Inflammatory macrophage (primary cell): ENCODE results near the gene GRK3.

Source experiments
- DNase-seq, 2 donors: peaks; one replicate each; pipeline ENCODE4 v3.0.0-alpha.2; 2020 to 2022

The GRK3 gene

DNA sequence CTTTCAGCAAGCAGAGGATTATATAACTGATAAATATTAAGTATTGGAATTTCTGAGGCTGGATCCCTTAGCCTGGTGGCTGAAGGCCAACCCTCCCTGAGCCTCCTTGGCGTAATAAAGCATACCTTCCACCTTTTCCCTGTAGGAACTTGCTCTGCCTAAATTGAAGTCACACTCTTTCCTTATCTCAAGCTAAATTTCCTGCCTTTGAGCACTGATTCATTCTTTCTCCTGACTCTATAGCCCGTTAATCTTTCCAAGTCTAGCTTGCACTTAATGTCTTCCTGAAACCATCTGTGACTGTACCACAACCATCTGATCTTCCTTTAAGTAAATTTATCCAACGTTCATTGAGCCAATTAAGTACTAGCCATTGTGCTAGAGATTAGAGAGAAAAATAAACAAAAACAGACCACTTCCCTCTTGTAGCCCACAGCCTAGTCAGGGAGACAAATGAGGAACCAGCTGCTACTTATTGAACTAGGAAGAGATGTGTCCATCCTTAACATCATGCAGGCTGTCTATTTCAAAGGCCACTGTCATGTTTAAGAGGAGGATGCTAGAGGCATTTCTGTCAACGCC, 62.9 kb downstream of the GRK3 start:
- peak; percentile 65 to 71 for DNase-seq

- DNase-seq: no peak
Measured at GRCh38 chr22:25628494-25628893, 64.0 kb downstream of the GRK3 start.

DNA sequence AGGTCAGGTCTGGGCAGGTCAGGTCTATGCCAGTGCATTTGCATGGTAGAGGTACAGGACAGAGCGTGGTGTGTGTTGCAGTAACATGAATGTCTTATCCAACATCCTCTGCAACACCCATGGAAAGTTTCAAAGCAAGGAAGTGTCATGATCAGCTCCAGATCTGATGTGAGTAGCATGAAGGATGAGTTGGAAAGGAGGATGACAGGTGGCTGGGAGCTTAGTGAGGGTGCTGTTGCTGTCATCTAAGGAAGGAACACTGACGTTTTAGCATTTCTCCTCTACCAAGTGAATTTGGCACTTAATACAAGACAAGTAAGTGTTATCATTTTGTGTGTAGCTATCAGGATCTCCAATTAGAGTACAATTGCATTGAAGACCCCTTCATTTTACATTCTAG, 65.1 kb downstream of the GRK3 start:
- DNase-seq: no peak

- DNase-seq: no peak
Measured at GRCh38 chr22:25630447-25630846, 66.0 kb downstream of the GRK3 start.

- DNase-seq: no peak
Measured at GRCh38 chr22:25636323-25636722, 71.8 kb downstream of the GRK3 start.

- DNase-seq: no peak
Measured at GRCh38 chr22:25637032-25637431, 72.6 kb downstream of the GRK3 start.

GRCh38 chr22:25637672-25638071, 73.2 kb downstream of the GRK3 start:
- DNase-seq: no peak

DNA sequence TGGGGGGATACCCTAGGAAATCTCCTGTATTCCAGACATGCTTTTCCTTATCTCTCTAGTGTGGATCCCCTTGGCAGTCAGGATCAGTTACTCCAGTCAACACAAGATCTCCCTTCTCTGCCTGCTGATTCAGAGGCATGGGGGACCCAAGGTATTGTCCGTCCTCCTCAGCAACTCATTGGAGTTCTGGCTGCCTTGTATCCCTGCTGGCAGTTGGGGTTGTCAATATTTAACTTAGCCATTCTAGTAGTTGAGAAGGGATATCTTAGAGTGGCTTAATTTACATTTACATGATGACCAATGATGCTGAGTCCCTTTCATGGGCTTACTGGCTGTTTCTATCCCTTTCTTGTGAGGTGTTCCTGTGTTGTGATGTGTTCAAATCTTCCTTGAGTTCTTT, 74.2 kb downstream of the GRK3 start:
- no peak for DNase-seq

DNA sequence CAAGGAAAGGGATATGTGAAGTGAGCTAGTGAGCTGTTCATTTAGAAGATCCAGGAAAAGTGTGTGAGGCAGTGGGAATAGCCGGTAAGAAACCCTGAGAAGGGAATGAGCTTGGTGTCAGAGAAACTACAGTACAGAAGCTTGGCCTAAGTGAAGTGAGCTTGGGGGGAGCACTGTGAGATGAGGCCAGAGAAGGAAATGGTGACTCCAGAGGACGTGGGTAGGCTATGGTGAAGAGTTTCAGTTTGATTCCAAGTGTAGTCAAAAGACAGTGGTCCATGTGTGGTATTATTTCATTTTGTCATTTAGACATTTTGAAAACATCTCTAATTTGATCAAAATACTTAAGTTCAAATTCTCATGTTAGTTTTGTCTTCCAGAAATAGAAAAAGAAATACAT, 77.2 kb downstream of the GRK3 start:
- no peak for DNase-seq

GRCh38 chr22:25643232-25644000, 78.9 kb downstream of the GRK3 start:
- no peak for DNase-seq

DNA sequence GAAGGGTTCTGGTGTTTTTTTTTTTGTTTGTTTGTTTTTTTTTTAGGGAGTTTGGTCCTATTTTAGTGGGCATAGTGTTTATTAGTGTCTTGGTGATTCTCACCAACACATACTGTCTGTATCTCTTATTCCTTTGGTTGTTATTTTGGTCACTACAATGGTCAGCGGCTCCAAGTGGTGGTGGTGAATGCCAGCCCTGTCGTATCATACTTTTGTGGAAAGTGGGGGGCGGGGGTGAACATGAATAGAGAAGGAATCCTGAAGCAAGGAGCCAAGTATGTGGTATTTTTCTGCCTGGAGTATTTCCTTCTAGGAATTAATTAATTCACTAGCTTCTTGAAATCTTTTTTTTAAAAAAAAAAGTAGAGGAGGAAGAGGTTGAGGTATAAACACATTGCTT, 79.6 kb downstream of the GRK3 start:
- DNase-seq: no peak

DNA sequence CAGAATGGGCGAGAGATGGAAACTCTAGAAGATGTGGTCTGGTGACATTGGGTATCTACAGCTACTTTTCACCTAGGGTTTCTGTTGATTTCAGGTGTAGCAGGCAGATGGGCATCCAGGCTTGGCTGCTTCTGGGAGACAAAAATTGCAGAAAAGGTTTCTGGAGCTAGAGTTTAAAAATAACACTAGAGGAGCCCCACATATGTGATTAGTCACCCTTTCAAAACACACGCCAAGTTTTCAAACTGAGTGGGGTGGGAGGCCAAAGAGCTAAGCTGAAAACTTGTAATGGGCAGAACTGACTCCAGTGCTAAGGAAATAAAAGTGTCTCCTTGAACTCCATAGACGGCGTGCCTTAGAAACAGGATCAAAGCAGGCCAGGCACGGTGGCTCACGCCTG, 80.8 kb downstream of the GRK3 start:
- DNase-seq: no peak

GRCh38 chr22:25645964-25646363, 81.5 kb downstream of the GRK3 start:
- DNase-seq: no peak

DNA sequence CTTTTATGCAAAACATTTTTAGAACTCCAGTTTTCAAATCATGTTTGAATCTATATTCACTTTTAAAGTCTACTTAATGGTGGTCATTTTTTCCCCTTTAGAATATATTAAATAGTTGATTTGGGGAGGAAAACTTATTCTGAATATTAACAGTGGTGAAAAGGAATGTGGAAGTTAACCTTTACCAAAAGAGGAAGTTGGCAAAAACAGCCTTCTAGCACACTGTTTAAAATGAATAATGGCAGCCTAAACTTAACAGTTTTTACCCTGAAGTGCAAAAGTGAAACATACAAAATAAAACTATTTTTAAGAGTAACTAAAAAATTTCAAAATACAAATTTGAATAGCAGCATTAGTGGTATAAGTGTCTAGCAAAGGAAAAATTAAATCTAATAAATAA, 86.4 kb downstream of the GRK3 start:
- peak; percentile 53 to 72 for DNase-seq

GRCh38 chr22:25651332-25652085, 87.0 kb downstream of the GRK3 start:
- peak; percentile 17 to 44 for DNase-seq

DNA sequence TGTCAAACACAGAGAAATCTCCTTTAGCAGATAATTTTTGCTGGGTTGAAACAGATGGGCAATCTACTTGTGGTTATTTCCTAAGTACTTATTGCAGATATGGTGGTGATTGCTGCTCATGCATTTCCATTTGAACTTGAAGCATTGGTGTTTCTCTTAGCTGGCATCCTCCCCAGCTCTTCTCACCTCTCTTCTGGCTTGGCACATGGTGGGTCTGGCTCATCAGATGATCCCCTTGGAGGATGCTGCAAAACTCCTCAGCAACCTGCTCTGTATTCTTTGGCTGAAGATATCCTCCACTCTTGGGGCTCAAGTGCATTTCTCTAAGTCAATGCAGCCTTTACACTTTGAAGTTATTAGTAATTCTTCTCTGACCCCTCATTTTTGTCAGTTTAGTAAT, 90.2 kb downstream of the GRK3 start:
- no peak for DNase-seq

GRCh38 chr22:25655371-25655935, 91.0 kb downstream of the GRK3 start:
- no peak for DNase-seq

DNA sequence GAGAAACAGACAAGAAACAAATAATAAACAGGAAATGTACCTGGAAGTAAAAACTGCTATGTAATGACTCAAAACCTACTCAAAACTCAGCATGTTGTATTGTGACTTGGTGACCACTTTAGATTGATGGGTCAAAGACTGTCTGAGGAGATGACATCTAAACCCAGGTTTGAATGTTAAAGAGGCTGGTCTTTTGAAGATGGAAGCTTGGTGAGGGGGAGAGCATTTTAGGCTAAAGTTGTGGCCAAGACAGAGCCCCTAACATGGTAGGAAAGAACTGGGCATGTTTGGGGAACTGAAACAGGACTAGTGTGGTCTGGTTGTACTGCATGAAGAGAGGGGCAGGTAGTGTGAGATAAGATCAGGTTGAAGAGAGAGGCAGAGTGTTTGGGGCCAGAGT, 92.2 kb downstream of the GRK3 start:
- no peak for DNase-seq

DNA sequence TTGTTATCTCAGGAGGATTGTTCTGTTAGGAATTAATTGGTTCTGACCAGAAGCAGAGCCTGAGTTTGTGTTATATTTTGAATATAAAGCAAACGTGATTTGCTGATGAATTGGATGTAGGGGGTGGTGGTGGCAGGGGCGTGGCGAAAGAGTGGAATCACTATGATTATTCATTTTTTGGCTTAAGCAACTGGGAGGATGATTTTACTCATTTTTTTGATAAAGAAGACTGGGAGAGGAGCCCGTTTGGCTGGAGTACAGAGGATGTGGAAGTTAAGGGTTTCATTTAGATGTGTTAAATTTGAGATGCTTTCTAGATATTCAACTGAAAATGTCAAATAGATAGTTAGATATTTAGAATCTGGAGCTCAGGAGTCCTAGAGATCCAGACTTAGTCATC, 94.2 kb downstream of the GRK3 start:
- no peak for DNase-seq

DNA sequence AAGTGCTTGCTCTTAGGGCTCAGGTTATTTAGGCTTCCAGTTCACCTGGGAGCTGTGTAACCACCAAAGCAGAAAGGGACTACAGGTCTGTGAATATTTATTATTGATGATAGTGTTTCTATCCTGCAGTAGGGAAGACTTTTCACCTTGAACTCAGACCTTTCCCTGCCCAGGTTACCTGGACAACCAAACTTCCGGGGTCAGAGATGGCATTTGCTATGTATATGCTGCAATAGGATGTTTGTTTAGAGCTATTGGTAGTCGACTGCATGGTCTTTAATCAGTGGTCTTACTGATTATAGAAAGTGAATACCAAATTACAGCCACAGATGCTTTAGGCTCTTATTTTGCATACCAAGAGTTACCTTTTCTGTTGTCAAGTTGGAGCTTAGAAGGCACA, 94.9 kb downstream of the GRK3 start:
- DNase-seq: no peak

DNA sequence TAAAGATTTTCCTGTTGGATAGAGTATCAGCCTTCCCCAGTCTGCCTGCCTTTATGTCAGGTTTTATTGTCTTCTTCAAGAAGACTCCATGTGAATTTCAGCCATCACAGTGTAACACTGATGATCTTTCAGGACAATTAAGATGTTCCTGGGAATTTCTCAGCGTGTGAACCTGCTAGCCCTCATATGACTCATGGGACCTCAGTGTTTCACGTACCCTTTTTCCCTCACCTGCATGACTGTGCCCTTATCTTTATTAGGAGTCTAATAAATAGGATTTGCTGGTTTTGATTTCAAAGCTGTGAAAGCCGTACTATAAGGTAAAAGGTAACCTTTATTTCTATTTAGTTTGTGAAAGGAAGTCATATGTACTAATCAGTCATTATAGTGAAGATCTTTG, 95.9 kb downstream of the GRK3 start:
- no peak for DNase-seq

DNA sequence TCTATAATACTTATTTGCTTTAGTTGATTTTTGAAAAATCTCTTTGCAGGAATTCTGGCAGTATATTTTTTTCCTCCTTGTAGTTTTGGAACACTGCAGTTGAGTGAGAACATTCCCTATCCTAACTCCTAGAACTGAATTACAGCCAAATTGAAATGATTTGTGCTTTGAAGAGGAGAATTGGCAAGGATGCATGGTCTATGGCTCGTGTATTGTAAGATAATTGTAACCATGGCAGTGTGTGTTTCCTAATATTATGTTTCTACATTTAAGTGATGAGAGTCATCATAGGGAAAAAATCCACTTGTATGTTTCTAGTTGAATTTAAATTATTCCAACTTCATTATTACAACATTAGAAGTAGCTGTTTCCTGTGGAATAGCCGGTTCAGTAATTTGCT, 96.6 kb downstream of the GRK3 start:
- DNase-seq: no peak

DNA sequence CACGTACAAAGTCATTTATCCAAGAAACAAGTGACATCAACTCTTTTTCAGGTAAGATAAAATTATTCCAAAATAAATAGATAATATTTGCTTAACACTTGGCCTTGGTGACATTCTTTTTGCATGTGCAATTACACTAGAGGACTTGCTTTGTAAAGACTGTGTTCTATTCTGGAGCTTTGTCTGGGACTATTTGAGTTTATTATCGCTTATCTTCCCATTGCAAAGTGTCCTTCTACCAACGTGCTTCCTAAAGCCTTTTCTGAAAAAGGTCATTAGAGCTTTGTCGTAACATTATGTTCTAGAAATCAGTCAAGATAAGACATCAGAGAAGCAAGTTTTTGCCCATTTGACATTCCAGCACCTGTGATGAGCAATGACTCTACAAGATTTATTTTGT, 99.2 kb downstream of the GRK3 start:
- DNase-seq: no peak

DNA sequence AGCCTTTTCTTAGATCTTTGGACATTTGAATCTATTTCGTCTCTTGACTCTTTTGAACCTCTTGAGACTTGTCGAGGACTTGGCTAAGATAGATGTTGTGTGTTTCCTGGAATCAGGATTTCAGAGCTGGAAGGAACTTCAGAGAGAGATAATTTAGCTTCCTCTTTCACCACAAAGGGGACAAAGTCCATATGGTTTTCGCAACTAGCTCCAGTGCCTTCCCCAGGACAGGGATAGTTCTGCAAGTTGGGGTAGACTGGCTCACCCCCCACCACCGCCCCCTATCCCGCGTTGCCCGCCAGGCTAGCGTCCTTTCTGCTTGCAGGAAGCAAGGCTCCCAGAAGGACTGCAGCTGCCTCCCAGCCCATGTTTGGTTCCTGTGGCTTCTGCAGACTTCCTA, 101.8 kb downstream of the GRK3 start:
- DNase-seq: peak; percentile 51 to 53
